Smooth muscle cell (in vitro differentiated cells): ENCODE measurements around the gene SLC28A1. TPM values are rescaled to one million over a fixed set of nuclear protein-coding genes. Genes with fewer than 3 reads are reported as not detected.

Experiments used
- DNase-seq: peaks from one replicate; lab custom pipeline; 2025; ENCODE audit not compliant: unreplicated experiment; lab: John Stamatoyannopoulos, UW
- H2AFZ ChIP-seq: fragments of 200-600 bp; sonication (generic); 2 replicates; pipeline ENCODE4 v1.6.0; 2016; ENCODE audit warnings: antibody characterized with exemption, low read depth, mild to moderate bottlenecking
- H3F3A ChIP-seq: fragments of 200-600 bp; sonication (generic); 2 replicates; pipeline ENCODE4 v1.6.0; 2017; ENCODE audit warnings: antibody characterized with exemption, low read depth
- H3K27ac ChIP-seq: fragments of 200-600 bp; sonication (generic); 2 replicates; pipeline ENCODE4 v1.5.1; 2016; ENCODE audit warnings: low read depth, mild to moderate bottlenecking
- H3K27me3 ChIP-seq: fragments of 200-600 bp; sonication (generic); 2 replicates; pipeline ENCODE4 v1.6.1; 2016; ENCODE audit warnings: low read depth, mild to moderate bottlenecking
- H3K36me3 ChIP-seq: fragments of 200-600 bp; sonication (generic); 2 replicates; pipeline ENCODE4 v1.5.1; 2016; ENCODE audit warnings: low read depth
- H3K4me1 ChIP-seq: fragments of 200-600 bp; sonication (generic); 2 replicates; pipeline ENCODE4 v1.5.1; 2016; ENCODE audit warnings: low read depth
- H3K4me2 ChIP-seq: fragments of 200-600 bp; sonication (generic); 2 replicates; pipeline ENCODE4 v1.6.0; 2016; ENCODE audit warnings: mild to moderate bottlenecking
- H3K4me3 ChIP-seq: fragments of 200-600 bp; sonication (generic); 2 replicates; pipeline ENCODE4 v1.5.1; 2016; ENCODE audit warnings: mild to moderate bottlenecking
- H3K79me2 ChIP-seq: fragments of 200-600 bp; sonication (generic); 2 replicates; pipeline ENCODE4 v1.6.0; 2016; ENCODE audit warnings: low read depth, mild to moderate bottlenecking
- H3K9ac ChIP-seq: fragments of 200-600 bp; sonication (generic); 2 replicates; pipeline ENCODE4 v1.6.0; 2016; ENCODE audit warnings: low read depth
- H3K9me3 ChIP-seq: fragments of 200-600 bp; sonication (generic); replicated peaks from 2 replicates; pipeline ENCODE4 v1.5.1; 2016; ENCODE audit warnings: low read depth
- H4K20me1 ChIP-seq: fragments of 200-600 bp; sonication (generic); 2 replicates; pipeline ENCODE4 v1.6.0; 2016; ENCODE audit warnings: low read depth
- CTCF ChIP-seq: fragments of 200-600 bp; sonication (generic); IDR thresholded peaks from 2 replicates; pipeline ENCODE4 v1.5.1; 2017; ENCODE audit warnings: borderline replicate concordance, mild to moderate bottlenecking, antibody characterized with exemption; ENCODE audit not compliant: insufficient read depth, poor library complexity, severe bottlenecking
- WGBS: methylation state at CpG from one replicate; pipeline ENCODE4 v1.1.7; 2016; ENCODE audit warnings: low lambda C conversion rate; 5-methylcytosine and 5-hydroxymethylcytosine counted together
- polyA plus RNA-seq: library from polyadenylated mRNA; unstranded; fragments of >200 nt; fragmentation: Nextera tagmentation; extraction: Ambion mirVana; gene quantifications from 2 replicates; pipeline ENCODE4 v1.2.1, GENCODE V29; 2016
- total RNA-seq: library from RNA; depleted of rRNA; stranded (reverse); fragments of >200 nt; gene quantifications from 2 replicates; pipeline ENCODE4 v1.2.3, GENCODE V29; 2014

Gene SLC28A1
- total and polyA plus RNA-seq, 2 experiments from 2014 or later, result 0.09 TPM; not detected in 1

- Histone ChIP-seq H3K4me2 (no peak overlapping the region), H3K9me3 (no peaks in the 10 kb centered on the region), H3F3A (no peaks in the 10 kb centered on the region), H3K36me3 (no peaks in the 10 kb centered on the region), H4K20me1 (no peaks in the 10 kb centered on the region), H3K4me3 (no peak overlapping the region), H3K27me3 (no peaks in the 10 kb centered on the region), H3K27ac (no peak overlapping the region), H2AFZ (no peak overlapping the region), H3K79me2 (no peaks in the 10 kb centered on the region), H3K4me1 (no peaks in the 10 kb centered on the region), H3K9ac (no peak overlapping the region)
- TF ChIP-seq CTCF, result no peak
- no peak for DNase-seq
- 95% methylated on average over 10 of the region's 10 CpGs for WGBS
Measured at GRCh38 chr15:84893607-84894006, 9.1 kb downstream of the SLC28A1 start.

DNA sequence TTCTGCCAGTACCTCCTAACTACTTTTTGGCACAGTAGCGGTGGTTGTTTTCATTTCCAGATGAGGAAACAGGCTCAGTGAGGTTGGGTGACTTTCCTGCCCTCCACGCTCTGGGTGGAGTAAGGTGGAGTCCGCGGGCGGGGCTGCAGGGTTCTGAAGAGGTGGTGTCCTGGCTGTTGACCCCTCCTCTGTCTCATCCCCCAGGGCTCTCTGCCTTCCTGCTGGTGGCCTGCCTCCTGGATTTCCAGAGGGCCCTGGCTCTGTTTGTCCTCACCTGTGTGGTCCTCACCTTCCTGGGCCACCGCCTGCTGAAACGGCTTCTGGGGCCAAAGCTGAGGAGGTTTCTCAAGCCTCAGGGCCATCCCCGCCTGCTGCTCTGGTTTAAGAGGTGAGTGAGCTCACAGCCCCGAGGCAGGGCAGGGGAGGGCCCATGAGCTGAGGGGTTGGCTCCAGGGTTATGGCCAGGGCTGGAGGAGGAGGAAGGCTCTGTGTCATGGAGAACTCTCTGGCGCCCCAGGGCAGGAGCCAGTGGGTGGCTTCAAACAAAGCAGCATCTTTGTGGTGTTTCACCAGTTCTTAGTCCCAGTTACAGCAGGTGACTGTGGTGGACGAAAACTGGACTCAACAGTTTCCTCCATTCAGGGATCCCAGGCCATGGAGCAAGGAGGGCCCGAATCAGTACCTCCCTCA lies 10.4 kb downstream of the SLC28A1 start:
- H3K9ac ChIP-seq, result no peak overlapping the region
- no peak overlapping the region for H2AFZ ChIP-seq
- H3K4me3 ChIP-seq, result no peak overlapping the region
- no peaks in the 10 kb centered on the region for H3K4me1 ChIP-seq
- TF ChIP-seq CTCF, result no peak
- H3K79me2 ChIP-seq, result no peaks in the 10 kb centered on the region
- no peaks in the 10 kb centered on the region for H3K9me3 ChIP-seq
- no peak overlapping the region for H3K27ac ChIP-seq
- no peaks in the 10 kb centered on the region for H3F3A ChIP-seq
- no peaks in the 10 kb centered on the region for H4K20me1 ChIP-seq
- no peak for DNase-seq
- 74% methylated on average over 12 of the region's 12 CpGs for WGBS
- no peaks in the 10 kb centered on the region for H3K27me3 ChIP-seq
- no peak overlapping the region for H3K4me2 ChIP-seq
- H3K36me3 ChIP-seq, result no peaks in the 10 kb centered on the region

GRCh38 chr15:84898761-84899160 lies 14.3 kb downstream of the SLC28A1 start:
- Histone ChIP-seq H3K27ac (no peak overlapping the region), H2AFZ (no peak overlapping the region), H3F3A (no peaks in the 10 kb centered on the region), H3K4me2 (no peak overlapping the region), H3K79me2 (no peaks in the 10 kb centered on the region), H3K4me3 (no peak overlapping the region), H3K27me3 (no peaks in the 10 kb centered on the region), H3K36me3 (no peaks in the 10 kb centered on the region), H3K9me3 (no peaks in the 10 kb centered on the region), H4K20me1 (no peaks in the 10 kb centered on the region), H3K9ac (no peak overlapping the region), H3K4me1 (no peaks in the 10 kb centered on the region)
- WGBS, result 28% methylated on average over 4 of the region's 4 CpGs
- DNase-seq, result no peak
- TF ChIP-seq CTCF, result no peak

- no peak for TF ChIP-seq CTCF
- 90% methylated on average over 7 of the region's 7 CpGs for WGBS
- H3K4me1 ChIP-seq, result peaks cover 6% of the 10 kb centered on the region
Measured at GRCh38 chr15:84899750-84900149, 15.3 kb downstream of the SLC28A1 start.

More at GRCh38 chr15:84899750-84900149, 15.3 kb downstream of the SLC28A1 start:
- Histone ChIP-seq H3K9me3 (no peaks in the 10 kb centered on the region), H4K20me1 (no peaks in the 10 kb centered on the region), H3K9ac (no peak overlapping the region), H3K79me2 (no peaks in the 10 kb centered on the region), H3K27ac (no peak overlapping the region), H3K36me3 (no peaks in the 10 kb centered on the region), H3K4me3 (no peak overlapping the region), H2AFZ (no peak overlapping the region), H3F3A (no peaks in the 10 kb centered on the region), H3K4me2 (no peak overlapping the region), H3K27me3 (no peaks in the 10 kb centered on the region)
- no peak for DNase-seq
